SK-N-MC (cell line): ENCODE measurements around the gene DENND2D.

Source experiments
- DNase-seq: peaks from one replicate; pipeline ENCODE4 v3.0.0-alpha.2; 2011; ENCODE audit warnings: low read depth, low spot score
- H3K27ac ChIP-seq: fragments of 200-600 bp; sonication (generic); 2 replicates; pipeline ENCODE4 v1.5.1; 2016; ENCODE audit warnings: mixed run types
- H3K36me3 ChIP-seq: fragments of 200-600 bp; sonication (generic); 2 replicates; pipeline ENCODE4 v1.6.1; 2017; ENCODE audit warnings: antibody characterized with exemption, low read length, mixed read lengths; ENCODE audit not compliant: insufficient read depth
- H3K4me3 ChIP-seq: fragments of 200-600 bp; sonication (generic); 2 replicates; pipeline ENCODE4 v1.5.1; 2016
- H3K9ac ChIP-seq: fragments of 200-600 bp; sonication (generic); 2 replicates; pipeline ENCODE4 v1.8.0; 2017; ENCODE audit warnings: mixed run types, mixed read lengths; ENCODE audit not compliant: insufficient read length
- H3K9me3 ChIP-seq: fragments of 200-600 bp; sonication (generic); 2 replicates; pipeline ENCODE4 v1.6.1; 2017; ENCODE audit warnings: low read depth, mild to moderate bottlenecking, antibody characterized with exemption, low read length, moderate library complexity, mixed read lengths
- EZH2 ChIP-seq: fragments of 200-600 bp; sonication (generic); IDR thresholded peaks from one replicate; pipeline ENCODE4 v1.6.1; 2017; ENCODE audit warnings: antibody characterized with exemption
- FOXP2 ChIP-seq: optimal IDR thresholded peaks from 2 replicates; pipeline ENCODE3; 2011; ENCODE audit warnings: mild to moderate bottlenecking, moderate library complexity; ENCODE audit not compliant: insufficient read depth; ENCODE audit errors: extremely low read length, control extremely low read depth
- POLR2AphosphoS5 ChIP-seq: IDR thresholded peaks from 2 replicates; pipeline ENCODE4 v1.6.1; 2012; ENCODE audit warnings: mild to moderate bottlenecking, low read depth, low read length, borderline replicate concordance

DENND2D gene

GRCh38 chr1:111199881-111200801 is at the start of gene DENND2D:
DENND2D (minus strand) TSS chr1:111200646; CDS start chr1:111200459, 187 bp downstream.
- H3K36me3 ChIP-seq: no peaks in the 10 kb centered on the region
- no peak for TF ChIP-seq EZH2
- no peak for TF ChIP-seq POLR2AphosphoS5
- no peak for TF ChIP-seq FOXP2
- DNase-seq: no peak
- H3K27ac ChIP-seq: no peak within 1 kb of the TSS
- no peak within 1 kb of the TSS for H3K4me3 ChIP-seq
- H3K9me3 ChIP-seq: no peaks in the 10 kb centered on the region
- no peak within 1 kb of the TSS for H3K9ac ChIP-seq

- no peak overlapping the region for H3K4me3 ChIP-seq
- DNase-seq: no peak
- H3K9ac ChIP-seq: no peak overlapping the region
- H3K27ac ChIP-seq: no peak overlapping the region
- no peaks in the 10 kb centered on the region for H3K9me3 ChIP-seq
- TF ChIP-seq EZH2 (no peak), POLR2AphosphoS5 (no peak), FOXP2 (no peak)
- no peaks in the 10 kb centered on the region for H3K36me3 ChIP-seq
These were observed 49.5 kb upstream of the DENND2D start for GRCh38 chr1:111249960-111250359.

GRCh38 chr1:111247125-111247838 is 46.8 kb upstream of the DENND2D start:
- Histone ChIP-seq H3K4me3 (no peak overlapping the region), H3K9ac (no peak overlapping the region), H3K27ac (no peak overlapping the region), H3K36me3 (no peaks in the 10 kb centered on the region), H3K9me3 (no peaks in the 10 kb centered on the region)
- no peak for TF ChIP-seq FOXP2
- no peak for DNase-seq

- Histone ChIP-seq H3K4me3 (no peak overlapping the region), H3K9ac (no peak overlapping the region), H3K9me3 (no peaks in the 10 kb centered on the region), H3K36me3 (no peaks in the 10 kb centered on the region), H3K27ac (no peak overlapping the region)
- TF ChIP-seq EZH2: no peak
- TF ChIP-seq FOXP2: no peak
- TF ChIP-seq POLR2AphosphoS5: no peak
- no peak for DNase-seq
These were observed 42.5 kb upstream of the DENND2D start for GRCh38 chr1:111242805-111243523.

GRCh38 chr1:111241797-111242196 is 41.4 kb upstream of the DENND2D start:
- no peaks in the 10 kb centered on the region for H3K36me3 ChIP-seq
- DNase-seq: no peak

GRCh38 chr1:111238056-111238795 is 37.8 kb upstream of the DENND2D start:
- no peaks in the 10 kb centered on the region for H3K36me3 ChIP-seq

More at GRCh38 chr1:111241797-111242196, 41.4 kb upstream of the DENND2D start:
- H3K9ac ChIP-seq: no peak overlapping the region
- no peaks in the 10 kb centered on the region for H3K9me3 ChIP-seq
- no peak for TF ChIP-seq EZH2
- no peak overlapping the region for H3K27ac ChIP-seq
- H3K4me3 ChIP-seq: no peak overlapping the region

GRCh38 chr1:111236806-111237205 is 36.4 kb upstream of the DENND2D start:
- Histone ChIP-seq H3K9ac (no peak overlapping the region), H3K9me3 (no peaks in the 10 kb centered on the region), H3K27ac (no peak overlapping the region), H3K36me3 (no peaks in the 10 kb centered on the region), H3K4me3 (no peak overlapping the region)
- DNase-seq: no peak
- TF ChIP-seq FOXP2: no peak
- no peak for TF ChIP-seq POLR2AphosphoS5
- no peak for TF ChIP-seq EZH2

More at GRCh38 chr1:111238056-111238795, 37.8 kb upstream of the DENND2D start:
- Histone ChIP-seq H3K27ac (no peak overlapping the region), H3K9me3 (no peaks in the 10 kb centered on the region), H3K9ac (no peak overlapping the region), H3K4me3 (no peak overlapping the region)
- no peak for DNase-seq
- TF ChIP-seq FOXP2: no peak
- TF ChIP-seq POLR2AphosphoS5: no peak
- no peak for TF ChIP-seq EZH2

- H3K4me3 ChIP-seq: no peak overlapping the region
- no peak overlapping the region for H3K9ac ChIP-seq
- no peak for DNase-seq
- no peaks in the 10 kb centered on the region for H3K9me3 ChIP-seq
- no peaks in the 10 kb centered on the region for H3K36me3 ChIP-seq
- H3K27ac ChIP-seq: no peak overlapping the region
- no peak for TF ChIP-seq FOXP2
These were observed 35.9 kb upstream of the DENND2D start for GRCh38 chr1:111236379-111236778.
